Measurements from ENCODE around the gene DNAH12.

Gene DNAH12

DNA sequence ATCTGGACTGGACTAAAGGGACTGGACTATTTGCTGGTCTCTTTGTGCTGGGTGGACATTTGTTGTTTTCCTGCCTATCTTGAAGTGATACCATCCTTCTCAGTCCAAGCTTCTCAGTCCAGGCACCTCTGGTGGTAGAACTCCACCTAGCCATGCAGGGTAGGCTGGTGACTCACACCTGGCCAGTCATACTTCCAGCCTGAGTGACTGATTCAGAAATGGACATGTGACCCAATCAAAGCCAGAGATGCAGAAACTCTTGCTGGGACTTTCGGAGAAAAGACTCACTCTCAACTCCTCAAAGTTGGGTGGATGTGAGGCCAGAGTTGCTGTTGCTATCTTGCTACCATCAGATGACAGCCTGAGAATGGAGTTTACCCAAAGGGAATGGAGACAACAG is 246.1 kb downstream of the DNAH12 start:
- DNase-seq: no peak

DNA sequence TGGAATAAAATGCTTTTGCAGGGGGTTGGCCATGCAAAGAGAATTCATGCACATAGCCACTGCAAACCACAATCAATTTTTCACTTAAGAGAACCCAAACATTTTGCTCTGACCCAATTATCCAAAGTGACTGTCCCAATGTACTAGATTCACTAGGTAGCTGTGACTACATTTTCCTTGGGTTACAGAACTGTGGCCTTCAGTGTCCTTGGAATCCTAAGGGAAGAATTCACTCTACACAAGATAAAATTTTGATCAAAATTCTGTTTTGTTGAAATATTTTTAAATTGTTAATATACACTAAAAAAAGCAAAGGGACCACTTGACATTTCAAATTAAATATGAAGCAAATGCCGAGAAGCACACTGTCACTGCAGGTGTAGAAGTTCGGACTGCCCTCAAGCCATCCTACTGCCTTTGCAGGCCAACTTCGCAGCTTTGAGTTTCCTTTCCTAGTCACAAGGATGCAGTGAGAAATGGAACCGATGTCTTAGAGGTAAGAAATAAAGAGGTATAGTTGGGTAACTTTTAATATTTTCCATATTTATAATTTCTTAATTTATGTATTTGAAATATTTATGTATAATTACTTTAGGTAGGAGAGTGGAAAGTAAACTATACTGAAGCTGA is 251.1 kb downstream of the DNAH12 start:
- DNase-seq: no peak

GRCh38 chr3:57292159-57292896 is 251.8 kb downstream of the DNAH12 start, which contains the start of gene ASB14:
Gene ASB14, minus strand, starts transcription at chr3:57292685. Its CDS starts 652 bp downstream, at chr3:57292033.
- no peak for DNase-seq

GRCh38 chr3:57288403-57288802 is 255.7 kb downstream of the DNAH12 start:
- no peak for DNase-seq

DNA sequence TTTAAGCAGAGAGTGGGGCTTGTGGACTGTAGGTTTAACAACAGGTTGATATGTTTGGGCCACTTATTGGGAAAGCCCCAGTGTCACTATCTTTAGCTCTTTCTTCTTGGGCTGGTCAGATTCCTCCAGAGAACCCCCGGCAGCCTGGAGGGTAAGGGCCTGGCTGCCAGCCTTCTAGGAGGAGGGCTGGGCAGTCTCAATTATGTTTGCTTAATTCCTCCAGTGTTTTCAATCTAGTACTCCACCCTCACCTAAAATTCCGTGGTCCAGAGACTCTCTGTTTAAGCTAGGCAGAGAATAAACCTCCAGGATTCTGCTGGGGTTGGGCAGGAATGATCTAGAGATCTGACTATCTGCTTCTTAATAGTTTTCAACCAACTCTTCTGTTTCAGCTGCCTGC is 256.9 kb downstream of the DNAH12 start:
- DNase-seq: no peak

GRCh38 chr3:57283334-57283733 is 260.8 kb downstream of the DNAH12 start:
- no peak for DNase-seq

DNA sequence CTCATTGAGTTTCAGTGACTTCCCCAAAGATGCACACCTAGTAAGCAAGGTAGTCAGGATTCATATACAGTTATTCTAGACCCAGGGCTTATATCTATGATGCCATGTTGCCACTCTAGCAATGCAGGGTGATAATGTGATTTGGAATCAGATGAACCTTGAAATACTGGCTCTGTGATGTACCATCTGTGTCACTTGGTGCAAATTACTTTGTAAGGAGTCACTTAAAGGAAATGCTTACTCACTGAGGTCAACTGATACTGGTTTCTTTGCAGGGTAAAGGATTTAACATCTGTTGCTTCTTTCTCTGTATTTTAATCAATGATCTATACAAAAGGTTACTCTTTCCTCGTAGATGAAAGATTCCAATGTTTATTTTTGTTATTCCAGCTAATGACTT is 262.4 kb downstream of the DNAH12 start:
- DNase-seq: no peak

DNA sequence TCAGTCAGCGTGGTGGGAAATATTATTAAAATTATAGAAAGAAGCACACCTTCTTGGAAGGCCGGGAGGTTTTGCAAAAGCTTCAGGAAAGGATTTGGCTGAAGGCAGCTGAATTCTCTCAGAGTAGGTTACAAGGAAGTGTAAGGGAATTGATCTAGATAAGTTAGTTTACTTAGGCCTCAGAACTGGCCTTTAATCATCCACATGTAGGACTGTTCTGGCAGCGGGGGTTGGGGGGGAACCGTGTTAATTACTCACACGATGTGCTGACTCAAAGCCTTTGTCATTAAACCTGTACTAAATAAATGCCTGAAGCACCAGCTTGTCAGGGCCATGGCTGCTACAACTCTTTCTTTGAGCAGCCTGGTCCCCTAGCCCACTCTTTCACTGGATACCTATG is 264.5 kb downstream of the DNAH12 start:
- DNase-seq: no peak

DNA sequence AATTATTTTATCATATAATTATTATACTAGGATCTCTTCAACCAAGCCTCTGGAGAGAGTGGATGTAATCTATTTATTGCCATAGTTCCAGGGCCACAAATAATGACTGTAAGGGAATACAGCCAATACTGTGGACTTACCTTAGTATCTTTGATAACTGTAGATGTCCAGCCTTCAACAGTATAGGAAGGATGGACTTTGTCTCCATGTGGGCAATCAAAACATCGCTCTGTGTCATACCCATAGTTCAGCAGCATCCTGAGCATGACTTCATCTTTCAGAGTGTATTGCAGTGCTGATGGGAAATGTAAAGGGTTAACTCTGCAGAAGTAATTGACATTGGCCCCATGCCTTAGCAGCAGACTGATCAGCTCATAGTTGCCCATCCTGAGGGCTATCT is 265.9 kb downstream of the DNAH12 start:
- DNase-seq: no peak

- no peak for DNase-seq
Observed at GRCh38 chr3:57275393-57275792, 268.8 kb downstream of the DNAH12 start.

DNA sequence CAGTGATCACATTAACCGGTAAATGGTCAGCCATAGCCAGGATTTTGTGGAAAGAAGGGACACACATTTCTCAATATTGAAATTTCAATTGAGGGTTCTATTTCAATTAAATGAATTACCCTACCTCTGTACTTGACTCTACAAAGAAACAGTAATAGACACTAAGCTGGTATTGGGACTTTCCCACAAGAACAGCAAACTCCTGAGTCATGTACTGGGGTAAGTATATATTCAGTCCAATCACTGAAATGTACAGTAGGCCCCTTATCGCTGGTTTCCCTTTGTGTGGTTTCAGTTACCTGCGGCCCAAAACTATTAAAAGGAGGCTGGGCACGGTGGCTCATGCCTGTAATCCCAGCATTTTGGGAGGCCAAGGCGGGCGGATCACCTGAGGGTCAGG is 269.3 kb downstream of the DNAH12 start:
- DNase-seq: no peak

DNA sequence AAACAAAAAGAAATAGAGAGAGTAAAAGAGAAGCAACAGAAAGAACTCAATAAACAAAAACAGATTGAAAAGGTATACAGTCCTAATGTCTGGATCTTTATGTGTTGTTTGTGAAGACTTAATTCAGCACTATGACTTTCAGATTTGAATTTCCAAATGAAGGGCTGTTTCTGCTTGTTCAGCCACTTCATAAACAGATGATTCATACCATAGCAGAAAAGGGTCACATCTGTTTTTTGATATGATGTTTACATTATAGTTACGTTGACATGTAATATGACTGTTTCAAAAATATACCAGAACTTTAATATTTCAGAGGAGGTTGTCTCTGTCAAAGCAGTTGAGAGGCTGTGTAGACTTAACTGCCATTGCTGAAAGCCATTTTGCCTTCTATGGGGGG is 275.7 kb downstream of the DNAH12 start:
- DNase-seq: no peak

- DNase-seq: no peak
Observed at GRCh38 chr3:57261929-57262328, 282.2 kb downstream of the DNAH12 start.

DNA sequence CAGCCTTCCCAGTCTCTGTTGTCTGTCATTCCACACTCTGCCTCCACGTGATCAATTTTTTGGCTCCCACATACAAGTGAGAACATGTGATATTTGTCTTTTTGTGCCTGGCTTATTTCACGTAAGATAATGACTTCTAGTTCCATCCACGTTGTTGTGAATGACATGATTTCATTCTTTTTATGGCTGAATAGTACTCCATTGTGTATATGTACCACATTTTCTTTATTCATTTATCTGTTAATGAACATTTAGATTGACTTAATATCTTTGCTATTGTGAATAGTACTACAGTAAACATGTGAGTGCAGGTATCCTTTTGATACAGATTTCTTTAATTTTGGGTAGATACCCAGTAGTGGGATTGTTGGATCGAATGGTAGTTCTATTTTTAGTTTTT is 283.0 kb downstream of the DNAH12 start:
- DNase-seq: no peak

DNA sequence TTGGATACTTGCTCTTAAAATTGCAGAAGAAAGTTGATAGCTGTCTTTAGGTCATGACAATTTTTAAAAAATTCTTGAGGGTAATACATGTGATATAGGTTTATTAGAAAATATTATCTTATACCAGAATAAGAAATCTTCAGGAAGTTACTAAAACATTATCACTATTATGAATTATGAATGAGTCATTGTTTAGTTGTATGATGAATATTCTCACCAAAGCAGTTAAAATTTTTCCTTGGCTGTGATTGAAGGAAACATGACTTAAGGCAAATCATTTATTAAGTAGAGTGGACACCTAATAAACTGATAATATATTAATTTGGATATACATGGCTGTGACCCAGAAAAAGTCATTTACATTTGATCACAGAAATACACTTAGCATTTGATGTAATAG is 286.5 kb downstream of the DNAH12 start:
- DNase-seq: no peak

DNA sequence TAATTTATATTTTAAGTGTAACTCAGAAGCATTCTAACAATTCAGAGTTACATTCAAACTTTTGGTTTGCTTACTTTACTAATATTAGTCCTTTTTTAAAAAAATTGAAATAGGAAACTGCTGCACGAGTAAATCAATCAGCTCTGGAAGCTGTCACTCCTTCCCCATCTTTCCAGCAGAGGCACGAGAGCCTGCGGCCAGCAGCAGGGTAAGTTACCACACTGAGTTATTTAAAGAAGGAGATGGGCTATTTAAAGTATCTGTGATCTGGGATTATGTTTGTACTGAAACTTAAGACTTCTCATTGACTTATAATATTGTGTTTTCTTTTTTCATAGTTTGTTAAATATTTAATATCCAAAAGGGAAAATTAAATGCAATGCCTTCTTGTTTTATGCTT is 287.3 kb downstream of the DNAH12 start:
- DNase-seq: no peak

GRCh38 chr3:57252404-57252803 is 291.7 kb downstream of the DNAH12 start:
- no peak for DNase-seq

GRCh38 chr3:57244946-57245345 is 299.2 kb downstream of the DNAH12 start:
- no peak for DNase-seq

Data from CD4-positive, alpha-beta T cell treated with Interleukin-17A for 4 hours (primary cell).